Caco-2 (cell line): Measurements from ENCODE around the gene PTPRG. TPM values are rescaled to one million over a fixed set of nuclear protein-coding genes. Genes with fewer than 3 reads are reported as not detected.
A peak's percentile ranks its signal among the peaks of the same experiment; 100 is the strongest.

Experiments
- BruUV-seq: library from RNA; stranded (reverse); fragments of 400-500 nt; replicated peaks from 2 replicates; lab custom pipeline; 2021; lab: Mats Ljungman, UMichigan
- CTCF ChIA-PET: fragments of 300-600 bp; sonication (Branson Sonifier 250); formaldehyde crosslinking; loops from one replicate; lab custom pipeline; 2022; ENCODE audit warnings: antibody characterized with exemption; lab: Charles Lee
- POLR2A ChIA-PET: fragments of 300-600 bp; sonication (Branson Sonifier 250); formaldehyde crosslinking; loops from one replicate; lab custom pipeline; 2022; ENCODE audit warnings: antibody characterized with exemption; lab: Charles Lee
- DNase-seq, 2 experiments: peaks; one replicate each; pipeline versions ENCODE4 v3.0.0 to v3.0.0-alpha.2; 2020 to 2022
- H3K27me3 ChIP-seq: replicated peaks from 2 replicates; pipeline ENCODE4 v1.6.0; 2011; ENCODE audit warnings: low read length; ENCODE audit not compliant: control insufficient read depth, insufficient read depth
- H3K36me3 ChIP-seq: 2 replicates; pipeline ENCODE4 v1.5.1; 2011; ENCODE audit warnings: low read length; ENCODE audit not compliant: control insufficient read depth, insufficient read depth
- H3K4me1 ChIP-seq: fragments of 250-450 bp; sonication (Bioruptor Pico); 2 replicates; pipeline ENCODE4 v1.5.1; 2020; ENCODE audit warnings: mild to moderate bottlenecking
- H3K4me3 ChIP-seq: 2 replicates; pipeline ENCODE4 v1.5.1; 2011; ENCODE audit warnings: low read depth, mild to moderate bottlenecking, control low read depth, low read length
- H3K9me3 ChIP-seq: fragments of 250-450 bp; sonication (Bioruptor Pico); 2 replicates; pipeline ENCODE4 v1.5.1; 2020; ENCODE audit warnings: mild to moderate bottlenecking, moderate library complexity
- H3K27ac Mint-ChIP-seq: one replicate; pipeline ENCODE4 v1.8.0; 2022; ENCODE audit warnings: mixed read lengths; ENCODE audit not compliant: unreplicated experiment
- H3K27me3 Mint-ChIP-seq: one replicate; pipeline ENCODE4 v1.8.0; 2022; ENCODE audit warnings: mixed read lengths; ENCODE audit not compliant: insufficient read depth, unreplicated experiment
- H3K36me3 Mint-ChIP-seq: one replicate; pipeline ENCODE4 v1.8.0; 2022; ENCODE audit warnings: mild to moderate bottlenecking, mixed read lengths; ENCODE audit not compliant: insufficient read depth, unreplicated experiment
- H3K4me1 Mint-ChIP-seq: one replicate; pipeline ENCODE4 v1.8.0; 2022; ENCODE audit warnings: low read depth, mixed read lengths; ENCODE audit not compliant: unreplicated experiment
- H3K4me3 Mint-ChIP-seq: one replicate; pipeline ENCODE4 v1.8.0; 2022; ENCODE audit warnings: mild to moderate bottlenecking, moderate library complexity, mixed read lengths; ENCODE audit not compliant: unreplicated experiment
- H3K9me3 Mint-ChIP-seq: one replicate; pipeline ENCODE4 v1.8.0; 2022; ENCODE audit warnings: mixed read lengths; ENCODE audit not compliant: unreplicated experiment
- CTCF ChIP-seq, 2 experiments: fragments of 200-600 bp in 1 of 2; IDR thresholded peaks; 1 replicate in 1 of 2; 2 replicates in 1 of 2; pipeline versions ENCODE4 v1.5.1 to v1.8.0; 2011 to 2022; ENCODE audit warnings: antibody characterized with exemption in 1 of 2, control low read depth in 1 of 2, inconsistent platforms in 1 of 2, low read depth in 1 of 2, low read length in 1 of 2, mild to moderate bottlenecking in 1 of 2, moderate library complexity in 1 of 2; ENCODE audit not compliant: insufficient read depth in 1 of 2, severe bottlenecking in 1 of 2, unreplicated experiment in 1 of 2
- intact Hi-C: fragments of 100-400 bp; cut with micrococcal nuclease; formaldehyde crosslinking; loops from one replicate; pipeline ENCODE4 v1.10.0; 2022; ENCODE audit not compliant: unreplicated experiment
- total RNA-seq: library from RNA; stranded (reverse); gene quantifications from 2 replicates; pipeline ENCODE4 v1.2.3, GENCODE V29; 2022

The PTPRG gene
- total RNA-seq, 1 experiment from 2014 or later = 46.4 TPM

- DNase-seq = peak in 1 of 2 experiments; percentile 14
- peak; percentile 43 to 56 for TF ChIP-seq CTCF (IDR thresholded peaks at IDR 0.05; ENCODE audit: insufficient read depth in 1 of 2, low read depth in 1 of 2, low read length in 1 of 2, severe bottlenecking in 1 of 2, unreplicated experiment in 1 of 2)
- POLR2A ChIA-PET = no interaction called here
- Histone ChIP-seq H3K9me3 (no peaks in the 10 kb centered on the region), H3K4me1 (no peaks in the 10 kb centered on the region), H3K27me3 (no peaks in the 10 kb centered on the region), H3K36me3 (no peaks in the 10 kb centered on the region), H3K4me3 (no peak overlapping the region)
- H3K4me1 Mint-ChIP-seq = no peaks in the 10 kb centered on the region
- H3K36me3 Mint-ChIP-seq = no peaks in the 10 kb centered on the region
- intact Hi-C loops = loop anchor here (1.0 kb wide), 1 partner anchor 225 kb away; no protein-coding TSS in a partner anchor
- H3K27ac Mint-ChIP-seq = no peak overlapping the region
- no peaks in the 10 kb centered on the region for H3K9me3 Mint-ChIP-seq
- CTCF ChIA-PET = no interaction called here
- no peak overlapping the region for H3K4me3 Mint-ChIP-seq
- no TSS peak for BruUV-seq
- peaks cover 22% of the 10 kb centered on the region for H3K27me3 Mint-ChIP-seq
Measured at GRCh38 chr3:62332835-62333244, 771.5 kb downstream of the PTPRG start.

- Mint-ChIP-seq H3K9me3 (no peaks in the 10 kb centered on the region), H3K36me3 (no peaks in the 10 kb centered on the region), H3K27me3 (peaks cover 14% of the 10 kb centered on the region), H3K4me3 (no peak overlapping the region), H3K27ac (no peak overlapping the region), H3K4me1 (no peaks in the 10 kb centered on the region)
- BruUV-seq = no TSS peak
- DNase-seq = no peak
- no peak for TF ChIP-seq CTCF (IDR thresholded peaks at IDR 0.05; ENCODE audit: insufficient read depth in 1 of 2, low read depth in 1 of 2, low read length in 1 of 2, severe bottlenecking in 1 of 2, unreplicated experiment in 1 of 2)
- no peaks in the 10 kb centered on the region for H3K27me3 ChIP-seq
- intact Hi-C loops = no loop called here
- ChIA-PET CTCF (interaction anchor here (0.7 kb wide), 1 partner anchor 218 kb away, joined by 4 read pairs; no protein-coding TSS in a partner anchor), POLR2A (no interaction called here)
- H3K4me3 ChIP-seq = no peak overlapping the region
- H3K9me3 ChIP-seq = no peaks in the 10 kb centered on the region
- no peaks in the 10 kb centered on the region for H3K36me3 ChIP-seq
- no peaks in the 10 kb centered on the region for H3K4me1 ChIP-seq
Measured at GRCh38 chr3:62335196-62335595, 773.8 kb downstream of the PTPRG start.

GRCh38 chr3:62343755-62344154 is 782.4 kb downstream of the PTPRG start:
- no peaks in the 10 kb centered on the region for H3K9me3 Mint-ChIP-seq
- no peaks in the 10 kb centered on the region for H3K36me3 Mint-ChIP-seq
- H3K4me1 Mint-ChIP-seq = no peaks in the 10 kb centered on the region
- no TSS peak for BruUV-seq
- H3K27ac Mint-ChIP-seq = no peak overlapping the region
- DNase-seq = no peak
- peaks cover 19% of the 10 kb centered on the region for H3K27me3 Mint-ChIP-seq
- ChIA-PET CTCF (no interaction called here), POLR2A (no interaction called here)
- Histone ChIP-seq H3K36me3 (no peaks in the 10 kb centered on the region), H3K9me3 (no peaks in the 10 kb centered on the region), H3K27me3 (no peaks in the 10 kb centered on the region), H3K4me3 (no peak overlapping the region), H3K4me1 (no peaks in the 10 kb centered on the region)
- intact Hi-C loops = no loop called here
- no peak overlapping the region for H3K4me3 Mint-ChIP-seq
- no peak for TF ChIP-seq CTCF (IDR thresholded peaks at IDR 0.05; ENCODE audit: insufficient read depth in 1 of 2, low read depth in 1 of 2, low read length in 1 of 2, severe bottlenecking in 1 of 2, unreplicated experiment in 1 of 2)
